Fibroblast of lung (primary cell): ENCODE measurements around the gene DSC3.

Experiments used
- EZH2 ChIP-seq: IDR thresholded peaks from 2 replicates; pipeline ENCODE4 v1.5.1; 2012; ENCODE audit warnings: low read length, control low read depth, mild to moderate bottlenecking; ENCODE audit errors: missing control alignments
- TF ChIP-seq, protein P1 (sequence below), 2 donors: IDR thresholded peaks in 1 of 2; conservative IDR thresholded peaks in 1 of 2; 1 replicate in 1 of 2; 2 replicates in 1 of 2; pipeline ENCODE4 v1.5.1; 2011 to 2012; ENCODE audit warnings: low read length in 2 of 2, control low read depth in 1 of 2, inconsistent platforms in 1 of 2, low read depth in 1 of 2, mild to moderate bottlenecking in 1 of 2

GRCh38 chr18:31065036-31065773 lies 22.7 kb upstream of the DSC3 start:
- TF ChIP-seq, protein P1, sequence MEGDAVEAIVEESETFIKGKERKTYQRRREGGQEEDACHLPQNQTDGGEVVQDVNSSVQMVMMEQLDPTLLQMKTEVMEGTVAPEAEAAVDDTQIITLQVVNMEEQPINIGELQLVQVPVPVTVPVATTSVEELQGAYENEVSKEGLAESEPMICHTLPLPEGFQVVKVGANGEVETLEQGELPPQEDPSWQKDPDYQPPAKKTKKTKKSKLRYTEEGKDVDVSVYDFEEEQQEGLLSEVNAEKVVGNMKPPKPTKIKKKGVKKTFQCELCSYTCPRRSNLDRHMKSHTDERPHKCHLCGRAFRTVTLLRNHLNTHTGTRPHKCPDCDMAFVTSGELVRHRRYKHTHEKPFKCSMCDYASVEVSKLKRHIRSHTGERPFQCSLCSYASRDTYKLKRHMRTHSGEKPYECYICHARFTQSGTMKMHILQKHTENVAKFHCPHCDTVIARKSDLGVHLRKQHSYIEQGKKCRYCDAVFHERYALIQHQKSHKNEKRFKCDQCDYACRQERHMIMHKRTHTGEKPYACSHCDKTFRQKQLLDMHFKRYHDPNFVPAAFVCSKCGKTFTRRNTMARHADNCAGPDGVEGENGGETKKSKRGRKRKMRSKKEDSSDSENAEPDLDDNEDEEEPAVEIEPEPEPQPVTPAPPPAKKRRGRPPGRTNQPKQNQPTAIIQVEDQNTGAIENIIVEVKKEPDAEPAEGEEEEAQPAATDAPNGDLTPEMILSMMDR (conservative IDR thresholded peaks at IDR 0.05 in 1 of 2, IDR thresholded peaks at IDR 0.05 in 1 of 2; ENCODE audit: low read depth in 1 of 2, low read length in 2 of 2): no peak
- TF ChIP-seq EZH2: no peak
